ENCODE results near the gene MX2. TPM values are rescaled to one million over a fixed set of nuclear protein-coding genes. Genes with fewer than 3 reads are reported as not detected.

The MX2 gene
- total and polyA plus RNA-seq, 4 donors, result 0.69 to 4.7 (median 2.2) TPM

- 75% methylated on average over 8 of the region's 8 CpGs for WGBS
- no peak overlapping the region for H3K9ac ChIP-seq (ENCODE audit: low read depth in 1 of 2, low read length in 2 of 2)
- H3K36me3 ChIP-seq (ENCODE audit: control insufficient read depth in 4 of 4, insufficient read depth in 3 of 4, low read depth in 1 of 4, low read length in 3 of 4), result no peaks in the 10 kb centered on the region
These were observed 17.0 kb downstream of the MX2 start for GRCh38 chr21:41378849-41379248.

More at GRCh38 chr21:41378849-41379248, 17.0 kb downstream of the MX2 start:
- no peak overlapping the region for H3K27ac ChIP-seq (ENCODE audit: low read depth in 1 of 2, low read length in 2 of 2)
- no peaks in the 10 kb centered on the region for H3K4me1 ChIP-seq (ENCODE audit: control insufficient read depth in 4 of 4, insufficient read depth in 4 of 4, low read length in 3 of 4)
- H3K27me3 ChIP-seq (ENCODE audit: control insufficient read depth in 4 of 4, insufficient read depth in 4 of 4, low read length in 3 of 4), result no peaks in the 10 kb centered on the region
- no peak for DNase-seq (ENCODE audit: low spot score)
- TF ChIP-seq NR2F2 (IDR thresholded peaks at IDR 0.05) (no peak), HNF4A (conservative IDR thresholded peaks at IDR 0.05) (no peak), YY1 (IDR thresholded peaks at IDR 0.05) (no peak), FOXA1 (IDR thresholded peaks at IDR 0.05) (no peak), HNF4G (IDR thresholded peaks at IDR 0.05) (no peak), JUND (IDR thresholded peaks at IDR 0.05) (no peak), ATF3 (IDR thresholded peaks at IDR 0.05) (no peak), SP1 (IDR thresholded peaks at IDR 0.05) (no peak), RAD21 (IDR thresholded peaks at IDR 0.05) (no peak), ZBTB33 (IDR thresholded peaks at IDR 0.05) (no peak), GABPA (IDR thresholded peaks at IDR 0.05 in 1 of 2, conservative IDR thresholded peaks at IDR 0.05 in 1 of 2) (no peak), FOXA2 (IDR thresholded peaks at IDR 0.05) (no peak), RXRA (IDR thresholded peaks at IDR 0.05) (no peak), EGR1 (IDR thresholded peaks at IDR 0.05; ENCODE audit: low read depth in 2 of 2) (no peak), MAX (IDR thresholded peaks at IDR 0.05) (no peak), CTCF (IDR thresholded peaks at IDR 0.05; ENCODE audit: low read depth, low read length, missing input control) (no peak), REST (IDR thresholded peaks at IDR 0.05) (no peak), TAF1 (conservative IDR thresholded peaks at IDR 0.05) (no peak)
- no peaks in the 10 kb centered on the region for H3K9me3 ChIP-seq (ENCODE audit: control insufficient read depth in 4 of 4, low read length in 3 of 4)
- no peak overlapping the region for H3K4me3 ChIP-seq (ENCODE audit: low read depth in 1 of 3, low read length in 3 of 3)
